Suprapubic skin (tissue), 3 donors: ENCODE results near the gene ANK3.

Experiments
- CTCF ChIP-seq, 2 donors: fragments of 200-600 bp in 1 of 2; fragments of 450-650 bp in 1 of 2; sonication (generic) in 1 of 2; IDR thresholded peaks; one replicate each; pipeline ENCODE4 v1.5.1; 2016 to 2019; ENCODE audit warnings: antibody characterized with exemption in 2 of 2, mild to moderate bottlenecking in 1 of 2, moderate library complexity in 1 of 2
- EP300 ChIP-seq: sonication (generic); formaldehyde crosslinking; IDR thresholded peaks from one replicate; pipeline ENCODE4 v1.6.1; 2017; ENCODE audit warnings: antibody characterized with exemption
- POLR2A ChIP-seq, 2 donors: fragments of 450-650 bp; IDR thresholded peaks; one replicate each; pipeline ENCODE4 v1.6.1; 2017; ENCODE audit warnings: antibody characterized with exemption in 2 of 2, mild to moderate bottlenecking in 2 of 2, moderate library complexity in 2 of 2

GRCh38 chr10:60266513-60266912 lies 123.2 kb downstream of the ANK3 start:
- TF ChIP-seq CTCF (IDR thresholded peaks at IDR 0.05) (no peak), POLR2A (IDR thresholded peaks at IDR 0.05) (no peak), EP300 (no peak)
